Activated CD8-positive, alpha-beta memory T cell treated with anti-CD3 and anti-CD28 coated beads for 4 hours (primary cell): ENCODE results near the gene VAC14.

Experiments
- DNase-seq, 2 donors: peaks; one replicate each; pipeline ENCODE4 v3.0.0-alpha.2; 2020; ENCODE audit warnings: low read depth in 2 of 2

VAC14 gene

DNA sequence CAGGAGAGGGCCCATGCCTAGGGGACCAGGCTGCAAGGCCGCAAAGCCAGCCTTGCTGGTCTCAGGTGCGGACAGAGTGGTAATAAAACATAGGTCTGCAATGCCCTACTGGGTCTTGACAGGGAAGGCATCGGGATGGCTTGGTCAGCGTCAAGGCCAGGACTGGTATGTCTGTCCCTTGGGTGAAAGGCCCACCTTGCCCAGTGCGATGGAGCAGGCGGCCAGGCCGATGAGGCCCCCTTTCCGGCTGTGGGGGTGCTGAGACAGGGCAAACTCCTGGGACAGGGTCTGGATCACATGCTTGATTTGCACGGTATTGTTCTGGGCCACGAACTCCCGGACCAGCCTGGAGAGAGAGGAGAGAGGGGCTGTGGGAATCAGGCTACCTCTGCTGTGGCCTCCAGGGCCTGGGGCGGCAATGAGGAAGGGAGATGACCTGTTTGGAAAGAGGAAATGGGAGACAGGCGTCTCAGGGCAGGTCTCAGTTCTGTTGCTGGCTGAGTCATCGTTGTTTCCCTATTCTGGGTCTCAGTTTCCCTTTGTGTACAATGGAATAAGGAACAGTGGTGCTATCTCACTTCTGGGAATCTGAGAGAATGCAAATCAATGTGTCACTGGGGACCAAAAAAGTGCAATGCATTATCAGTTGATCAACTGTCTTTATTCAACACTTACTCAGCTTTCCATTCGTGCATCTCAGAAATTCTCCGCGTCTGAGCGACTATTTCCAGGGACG is 14.8 kb downstream of the VAC14 start:
- DNase-seq: no peak

DNA sequence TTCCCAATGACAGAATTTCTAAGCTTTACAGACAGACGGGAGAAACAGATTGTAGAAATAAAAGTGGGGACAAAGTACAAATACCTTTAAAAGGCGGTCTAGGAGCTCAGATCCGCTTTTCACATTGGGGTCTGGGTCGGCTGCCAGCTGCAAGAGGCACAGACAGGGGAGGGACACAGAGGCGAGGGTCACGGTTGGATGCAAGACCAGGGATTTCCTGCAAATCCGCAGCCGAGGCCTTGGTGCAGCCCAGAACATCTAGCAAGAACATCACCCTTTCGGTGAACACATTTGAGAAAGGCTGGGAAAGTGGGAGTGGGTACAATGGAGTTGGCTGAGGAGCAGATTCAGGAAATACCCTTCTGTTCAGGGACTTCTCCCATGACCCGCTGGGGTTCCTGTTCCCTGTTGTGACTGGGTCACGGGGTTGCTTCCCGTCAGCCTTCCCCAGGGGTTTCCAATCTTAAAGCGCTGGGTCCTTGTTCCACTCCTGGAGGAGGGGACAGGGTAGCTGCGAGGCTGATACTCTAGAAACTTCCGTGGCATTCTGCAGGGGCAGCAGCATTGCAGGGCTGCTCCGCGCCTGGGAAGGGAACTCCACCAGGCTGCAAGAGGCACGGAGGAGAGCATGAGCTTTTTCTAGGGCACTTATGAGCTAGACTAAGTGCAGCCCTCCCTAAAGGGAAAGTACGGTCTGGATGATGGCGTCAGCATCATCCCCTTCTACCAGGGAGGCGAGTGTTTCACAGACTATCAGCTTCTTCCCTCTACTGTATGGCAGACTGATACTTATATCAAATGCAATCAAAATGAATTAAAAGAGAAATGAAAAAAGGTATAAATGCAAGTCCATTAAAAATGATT is 16.0 kb downstream of the VAC14 start:
- no peak for DNase-seq

DNA sequence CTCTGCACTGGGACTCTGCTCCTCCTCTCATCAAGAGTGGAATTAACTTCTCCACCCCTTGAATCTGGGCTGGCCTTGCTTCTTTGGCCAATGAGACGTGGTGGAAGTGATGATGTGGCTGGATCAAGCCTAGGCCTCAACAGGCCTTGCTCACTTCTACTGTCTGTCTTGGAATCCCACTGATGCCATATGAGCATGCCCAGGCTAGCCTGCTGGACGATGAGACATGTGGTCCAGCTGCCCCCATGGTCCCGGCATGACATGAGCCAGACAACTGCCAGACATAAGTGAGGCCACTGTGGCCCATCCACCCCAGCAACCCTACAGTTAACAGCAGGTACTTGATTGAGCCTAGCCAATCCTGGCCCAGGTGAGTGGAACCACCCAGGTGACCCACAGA is 18.7 kb downstream of the VAC14 start:
- no peak for DNase-seq

DNA sequence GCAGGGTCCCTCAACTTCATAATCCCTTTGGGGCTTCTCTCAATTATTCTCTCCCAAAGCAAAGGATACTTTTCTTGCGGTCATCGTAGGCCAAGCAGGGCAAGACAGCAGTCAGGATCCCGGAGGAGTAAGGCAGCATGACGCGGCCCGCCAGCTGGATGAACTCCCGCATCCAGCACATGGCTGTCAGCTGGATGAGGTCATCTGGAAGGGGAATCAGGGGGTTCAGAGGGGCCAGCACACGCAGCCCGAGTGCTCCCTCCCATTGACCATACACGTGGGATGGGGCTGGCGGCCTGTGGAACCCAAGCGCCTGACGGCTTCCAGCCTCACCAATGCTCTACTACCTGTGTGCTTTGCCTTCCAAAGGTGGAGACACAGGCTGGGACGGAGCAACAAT is 19.2 kb downstream of the VAC14 start:
- no peak for DNase-seq

DNA sequence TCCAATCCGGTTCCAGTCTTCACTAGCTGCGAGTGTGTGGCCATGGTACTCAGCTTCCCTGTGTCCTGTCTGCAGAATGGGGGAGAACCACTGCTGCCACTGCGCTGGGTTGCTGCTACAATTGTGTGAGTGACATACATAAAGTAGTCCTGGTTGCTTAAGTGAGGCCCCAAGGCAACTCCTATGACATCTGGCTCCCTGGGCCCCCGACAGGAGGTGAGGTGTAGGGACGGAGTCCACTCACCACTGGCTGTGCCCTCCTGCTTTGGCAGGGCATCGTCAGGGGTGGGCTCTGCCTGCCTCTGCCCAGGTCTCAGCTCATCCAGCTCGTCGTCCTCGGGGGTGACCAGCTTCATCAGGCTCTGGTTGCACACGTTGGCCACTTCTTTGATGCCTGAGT is 20.4 kb downstream of the VAC14 start:
- no peak for DNase-seq

DNA sequence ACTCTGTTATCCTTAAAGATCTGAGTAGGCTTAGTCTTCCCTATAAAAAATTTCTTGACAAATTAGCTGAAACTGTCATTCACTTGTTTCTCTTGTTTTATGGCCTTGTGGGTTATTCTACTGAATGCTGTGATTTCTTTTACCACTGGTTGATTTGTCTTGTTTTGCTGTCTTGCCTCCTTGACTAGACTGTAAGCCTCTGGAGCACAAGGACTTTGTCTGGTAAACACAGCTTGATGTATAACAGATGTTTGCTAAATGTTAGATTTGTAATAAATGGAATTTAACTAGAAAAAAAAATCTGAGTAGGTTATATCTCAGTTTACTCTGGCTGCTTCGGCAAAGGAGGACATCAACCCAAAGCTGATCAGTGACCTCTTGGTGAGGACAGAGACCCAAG is 21.6 kb downstream of the VAC14 start:
- DNase-seq: no peak

DNA sequence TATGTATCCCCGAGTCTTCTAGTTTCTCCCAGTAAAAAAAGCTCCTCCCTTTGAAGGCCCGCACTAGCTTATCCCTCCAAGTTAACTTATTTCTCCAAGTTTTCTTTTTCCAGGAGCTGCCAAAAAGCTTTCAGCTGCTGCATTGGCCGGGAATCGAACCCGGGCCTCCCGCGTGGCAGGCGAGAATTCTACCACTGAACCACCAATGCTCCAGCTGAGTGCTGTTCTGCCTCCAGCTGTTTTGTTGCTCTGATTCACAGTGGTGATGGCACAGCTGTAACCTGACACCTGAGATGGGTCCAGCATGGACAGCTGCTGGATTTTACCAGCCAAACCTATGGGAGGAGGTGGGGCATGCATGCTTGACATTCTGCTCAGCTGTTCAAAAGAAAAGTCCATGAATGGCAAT is 22.1 kb downstream of the VAC14 start:
- no peak for DNase-seq

DNA sequence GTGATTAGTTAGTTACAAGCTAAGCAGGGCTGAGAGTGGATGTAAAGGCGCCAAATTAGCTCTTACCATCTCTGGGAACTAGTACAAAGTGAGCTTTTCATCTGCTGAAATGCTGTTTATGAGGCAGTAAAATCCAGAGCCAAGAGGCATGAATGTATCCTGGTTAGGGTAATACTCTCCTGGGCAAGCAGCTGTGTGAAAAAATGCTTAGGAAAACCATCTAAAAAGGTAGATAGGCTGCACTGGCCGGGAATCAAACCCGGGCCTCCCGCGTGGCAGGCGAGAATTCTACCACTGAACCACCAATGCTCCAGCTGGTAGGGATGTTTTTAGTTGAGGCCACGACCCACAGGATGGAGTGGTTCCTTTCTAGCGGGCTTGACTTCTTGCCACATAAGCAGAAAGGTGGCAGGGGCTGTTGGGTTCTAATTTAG is 23.0 kb downstream of the VAC14 start:
- DNase-seq: no peak

DNA sequence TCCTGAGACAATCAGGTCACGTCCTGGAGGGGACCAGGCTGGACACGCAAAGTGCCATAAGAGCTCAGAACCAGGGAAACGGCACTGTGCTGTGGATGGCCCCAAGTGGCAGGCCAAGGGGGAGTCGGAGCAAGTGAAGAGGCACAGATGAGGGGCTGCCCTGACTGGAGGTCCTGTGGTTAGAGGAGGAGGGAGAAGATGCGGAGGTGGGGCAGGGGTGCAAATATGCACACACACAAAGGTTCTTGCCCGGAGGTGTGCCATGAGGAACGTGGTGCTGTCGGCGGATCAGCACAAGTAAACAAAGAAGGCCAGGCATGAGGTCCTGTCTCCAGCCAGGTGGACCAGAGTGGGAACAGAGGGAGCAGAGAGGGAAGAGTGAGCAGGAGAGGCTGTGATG is 23.5 kb downstream of the VAC14 start:
- no peak for DNase-seq

DNA sequence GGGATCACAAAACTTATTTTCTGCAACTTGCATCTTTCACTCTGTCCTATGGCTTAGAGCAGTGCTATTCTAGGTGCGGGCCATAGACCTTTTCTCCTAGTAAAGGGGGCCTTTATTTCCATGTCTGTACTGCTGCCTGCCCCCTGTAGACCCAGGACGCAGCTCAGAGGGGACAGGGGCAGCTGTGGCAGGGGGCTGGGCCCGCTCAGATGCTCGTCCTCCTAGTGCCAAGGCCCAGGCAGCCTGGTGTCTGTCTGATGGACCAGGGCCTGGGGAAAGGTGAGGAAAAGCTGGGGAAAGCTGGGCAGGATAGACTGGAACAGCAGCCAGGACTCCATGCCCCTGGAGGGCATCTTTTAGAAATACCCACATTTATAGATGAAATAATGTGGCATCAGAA is 25.6 kb downstream of the VAC14 start:
- DNase-seq: no peak

DNA sequence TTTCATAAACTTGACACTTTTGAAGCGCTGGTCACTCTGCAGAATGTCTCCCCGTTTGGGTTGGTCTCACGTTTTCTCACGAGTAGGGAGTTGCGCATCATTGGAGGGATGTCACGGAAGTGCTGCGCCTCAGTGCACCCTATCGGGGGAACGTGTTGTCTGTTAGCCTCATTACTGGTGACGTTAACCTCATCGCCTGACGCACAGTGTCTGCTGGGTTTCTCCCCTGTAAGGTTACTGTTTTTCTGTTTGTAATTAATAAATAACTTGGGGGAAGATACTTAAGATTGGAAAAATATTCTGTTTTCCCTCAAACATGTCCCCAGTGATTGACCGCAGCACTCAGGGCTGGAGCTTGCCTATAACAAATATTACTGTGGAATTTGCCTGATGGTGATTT is 26.7 kb downstream of the VAC14 start:
- DNase-seq: no peak

DNA sequence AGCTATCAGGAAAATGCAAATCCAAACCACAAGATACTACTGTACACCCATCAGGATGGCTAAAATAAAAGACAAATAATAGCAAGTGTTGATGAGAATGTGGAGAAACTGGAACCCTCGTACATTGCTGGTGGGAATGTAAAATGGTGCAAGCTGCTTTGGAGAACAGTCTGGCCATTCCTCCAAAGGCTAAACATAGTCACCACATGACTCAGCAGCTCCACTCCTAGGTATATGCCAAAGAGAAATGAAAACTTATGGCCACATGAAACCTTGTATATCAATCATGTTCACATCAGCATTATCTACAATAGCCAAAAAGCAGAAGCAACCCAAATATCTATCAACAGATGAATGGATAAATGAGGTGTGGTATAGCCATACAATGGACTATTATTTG is 28.5 kb downstream of the VAC14 start:
- no peak for DNase-seq

DNA sequence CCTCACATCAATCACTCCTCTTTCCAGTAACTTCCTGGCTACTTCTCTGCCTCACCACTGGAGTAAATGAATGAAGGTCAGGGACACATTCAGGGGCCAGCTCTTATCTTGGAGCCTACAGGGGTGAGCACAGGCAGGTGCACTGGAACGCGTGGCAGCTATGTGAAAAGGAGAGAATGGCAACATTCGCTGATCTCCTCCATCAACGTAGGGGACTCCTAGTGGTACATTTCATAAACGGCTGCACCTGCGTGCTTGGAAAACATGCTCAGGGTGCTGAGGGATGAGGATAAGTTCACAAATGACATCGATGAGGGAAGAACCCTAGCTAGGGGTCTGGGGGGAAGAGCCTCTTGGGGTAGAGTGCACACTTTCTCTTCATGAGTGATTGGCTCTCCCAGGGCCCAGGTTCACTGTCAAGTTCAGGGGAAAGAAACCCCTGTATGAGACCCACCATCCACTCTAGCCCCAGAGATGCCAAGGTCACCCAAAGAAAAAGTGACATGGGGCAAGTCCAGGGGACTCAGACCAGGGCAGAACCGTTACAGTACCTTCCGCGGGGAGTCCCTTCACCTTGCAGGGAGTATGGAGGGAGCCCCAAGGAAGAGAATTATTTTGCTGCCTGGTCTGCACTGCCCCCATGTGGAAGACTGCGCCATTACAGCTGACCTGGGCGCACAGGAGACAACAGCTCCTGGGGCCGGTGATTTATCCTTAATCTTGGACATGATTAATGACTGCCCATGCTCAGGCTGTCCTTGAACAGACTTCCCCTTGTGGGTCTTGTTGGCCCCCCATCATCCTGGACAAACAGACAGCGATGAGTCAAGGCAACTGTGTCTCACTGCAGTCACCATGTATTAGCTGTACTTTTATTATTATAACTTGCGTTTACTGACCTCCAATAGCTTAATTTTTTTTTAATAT is 30.1 kb downstream of the VAC14 start:
- peak in 1 of 2 donors; percentile 27 for DNase-seq

DNA sequence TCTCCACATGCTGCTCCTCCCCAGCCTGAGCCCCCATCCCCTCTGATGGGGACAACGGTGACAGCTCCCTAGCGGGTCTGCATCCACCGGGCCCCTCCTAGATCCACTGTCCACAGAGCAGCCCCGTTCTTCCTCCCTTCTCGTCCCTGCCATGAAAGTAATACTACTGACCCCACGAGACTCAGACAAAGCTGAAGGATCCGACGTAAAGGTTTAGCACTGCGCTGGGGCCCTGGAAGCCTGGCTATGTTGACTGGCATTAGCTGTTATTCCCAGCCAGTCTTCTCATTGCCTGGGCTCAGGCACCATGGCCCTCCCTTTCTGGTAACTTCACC is 30.7 kb downstream of the VAC14 start:
- DNase-seq: no peak

DNA sequence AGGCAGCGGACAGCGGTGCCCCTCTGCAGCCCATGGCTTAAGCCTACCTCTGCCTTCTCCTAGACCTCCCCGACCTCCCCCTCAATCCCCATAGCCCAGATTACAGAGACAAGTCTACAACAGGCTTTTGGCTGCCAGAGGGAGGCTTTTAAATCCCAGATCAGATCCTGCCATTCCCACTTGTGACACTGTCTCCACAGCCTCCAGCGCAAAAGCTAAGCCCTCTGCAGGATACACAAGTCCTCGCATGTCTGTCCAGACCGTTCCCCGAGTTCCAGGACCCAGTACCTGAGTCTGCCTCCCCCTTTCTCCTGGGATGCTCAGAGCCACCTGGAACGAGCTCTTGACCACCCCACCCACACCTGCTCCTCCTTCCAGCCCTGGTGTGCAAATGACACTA is 31.2 kb downstream of the VAC14 start:
- DNase-seq: no peak

DNA sequence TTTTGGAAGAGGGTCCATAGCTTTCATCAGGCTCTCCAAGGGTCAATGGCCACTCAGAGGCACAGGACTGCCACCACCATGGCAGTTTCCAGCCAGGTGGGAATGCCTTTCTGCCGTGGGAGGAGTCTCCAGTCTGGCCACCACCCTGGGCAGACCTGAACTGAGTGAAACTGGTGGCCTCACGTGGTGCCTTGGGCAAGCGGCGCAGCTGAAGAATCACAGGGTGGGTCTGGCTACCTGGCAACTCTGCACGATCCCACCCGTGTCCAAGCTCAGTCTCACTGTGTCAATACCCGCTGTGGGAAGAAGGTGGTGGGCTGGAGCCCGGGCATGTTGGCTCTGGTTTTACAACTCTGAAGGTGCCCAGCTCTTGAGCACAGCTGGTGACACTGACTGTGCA is 31.8 kb downstream of the VAC14 start:
- no peak for DNase-seq

DNA sequence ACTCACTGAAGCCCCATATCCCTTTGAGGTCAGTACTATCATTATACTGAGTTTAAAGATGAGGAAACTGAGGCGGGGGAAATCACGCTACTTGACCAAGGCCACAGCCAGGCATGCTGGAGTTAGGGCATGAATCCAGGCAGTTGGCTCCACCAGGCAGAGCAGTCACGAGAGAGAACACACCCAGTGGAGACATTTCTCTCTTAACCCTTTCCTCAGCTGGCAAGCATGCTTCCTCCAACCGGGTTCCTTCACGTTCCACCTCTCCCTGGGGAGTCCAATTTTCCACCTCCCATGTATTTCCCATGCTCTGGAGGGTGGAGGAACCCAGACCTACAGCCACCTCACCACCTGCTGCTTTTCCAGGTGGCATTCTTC is 32.8 kb downstream of the VAC14 start:
- no peak for DNase-seq

DNA sequence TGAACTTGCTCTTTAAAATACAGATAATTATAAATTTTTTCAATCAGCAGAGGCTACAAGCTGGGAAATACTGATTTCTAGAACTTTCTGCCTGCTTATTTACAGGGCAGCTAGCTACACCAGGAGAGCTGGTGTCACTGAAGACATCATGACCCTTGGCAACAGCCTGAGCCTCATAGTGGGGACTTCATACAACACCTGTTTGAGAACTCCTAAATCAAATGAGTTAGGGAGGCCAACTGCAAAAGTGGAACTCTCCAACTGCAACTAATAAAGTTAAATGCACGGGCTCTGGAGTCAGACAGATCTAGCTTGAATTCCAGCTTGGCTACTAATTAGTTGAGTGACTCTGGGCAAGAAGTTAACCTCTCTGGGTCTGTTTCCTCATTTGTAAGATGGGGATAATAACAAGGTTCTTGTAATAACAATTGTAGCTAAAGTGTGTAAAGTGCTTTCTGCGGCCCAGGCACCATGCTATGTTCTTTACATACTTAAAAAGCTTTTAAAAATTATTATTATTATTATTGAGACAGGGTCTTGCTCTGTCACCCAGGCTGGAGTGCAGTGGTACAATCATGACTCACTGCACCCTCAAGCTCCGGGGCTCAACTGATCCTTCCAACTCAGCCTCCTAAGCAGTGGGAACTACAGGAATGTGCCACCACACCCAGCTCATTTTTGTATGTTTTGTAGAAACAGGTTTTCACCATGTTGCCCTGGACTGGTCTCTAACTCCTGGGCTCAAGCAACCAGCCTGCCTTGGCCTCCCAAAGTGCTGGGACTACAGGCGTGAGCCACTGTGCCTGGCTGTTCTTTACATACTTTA is 33.4 kb downstream of the VAC14 start:
- no peak for DNase-seq

DNA sequence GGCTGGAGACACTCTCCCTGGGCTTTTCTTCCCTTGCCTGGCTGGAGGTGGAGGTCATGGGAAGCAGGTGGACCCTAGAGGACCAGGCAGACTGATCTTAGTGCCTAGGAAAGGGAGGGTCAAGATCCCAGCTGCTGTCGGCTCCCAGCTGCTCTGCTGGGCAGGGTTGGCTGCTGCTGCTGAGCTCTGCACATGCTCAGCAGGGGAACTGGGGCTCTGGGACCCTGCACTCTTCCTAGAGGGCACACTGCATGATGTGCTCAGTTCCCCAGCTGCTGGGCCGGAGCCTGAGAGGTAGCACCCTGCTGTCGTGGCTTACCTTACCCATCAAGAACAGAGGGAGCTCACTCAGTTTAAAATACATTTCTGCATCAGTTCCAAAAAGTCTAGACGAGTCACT is 34.3 kb downstream of the VAC14 start:
- no peak for DNase-seq

DNA sequence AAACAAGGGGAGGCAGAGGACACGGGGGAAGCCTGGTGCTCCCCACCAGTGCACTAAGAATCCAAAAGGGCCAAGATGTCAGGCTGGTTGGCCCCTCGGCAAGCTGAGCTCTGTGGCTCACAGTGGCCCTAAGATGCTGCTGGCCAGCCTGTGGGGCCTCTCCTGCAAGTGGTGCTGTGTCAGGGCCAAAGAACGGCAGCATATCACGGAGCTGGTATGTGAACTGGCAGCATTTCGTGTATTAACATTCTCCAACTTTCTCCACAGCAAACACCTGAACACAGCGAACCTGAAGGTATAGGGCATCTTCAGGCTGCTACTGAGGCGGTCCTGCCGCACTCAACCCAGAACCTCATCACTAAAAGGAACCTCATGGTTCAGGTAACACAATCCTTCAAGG is 34.8 kb downstream of the VAC14 start:
- DNase-seq: no peak

DNA sequence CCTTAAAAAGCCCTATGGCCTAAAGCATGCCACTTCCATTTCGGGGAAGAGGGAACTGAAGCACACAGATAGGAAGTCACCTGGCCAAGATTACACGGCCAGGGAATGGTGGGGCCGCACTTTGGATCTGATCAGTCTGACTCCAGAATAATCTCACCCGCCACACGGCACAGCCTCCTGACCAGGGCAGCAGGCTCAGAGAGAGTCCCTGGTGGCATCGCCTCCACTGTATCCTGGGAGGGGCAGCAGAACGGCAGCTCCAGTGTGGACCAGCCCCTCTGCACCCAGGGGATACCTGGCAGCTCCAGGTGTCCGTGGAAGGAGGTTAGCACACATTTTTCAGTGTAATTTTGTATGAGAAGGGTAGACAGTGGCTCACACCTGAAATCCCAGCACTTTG is 35.5 kb downstream of the VAC14 start:
- DNase-seq: no peak

DNA sequence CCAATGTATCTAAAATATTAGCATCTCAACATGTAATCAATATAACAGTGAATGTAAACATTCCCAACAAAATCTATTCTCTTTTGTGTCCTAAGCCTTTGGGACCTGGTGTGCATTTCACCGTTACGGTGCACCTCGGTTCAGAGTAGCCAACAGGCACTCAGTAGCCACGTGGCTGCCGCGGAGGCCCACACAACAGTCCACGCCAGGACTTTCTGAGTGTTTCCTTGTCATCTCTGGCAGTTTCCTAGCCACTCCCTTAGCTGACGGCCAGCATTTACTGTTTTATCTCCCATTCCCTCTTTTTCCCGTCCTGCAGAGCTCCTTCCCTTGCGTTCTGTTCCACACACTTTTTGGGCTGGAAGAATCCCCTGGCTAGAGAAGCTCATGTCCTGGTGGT is 36.3 kb downstream of the VAC14 start:
- DNase-seq: no peak
